Putamen (tissue), 1 donor: Measurements from ENCODE around the gene MTOR.
"Not testable (repeated sequence)": the region's sequence is repeated elsewhere in the genome, so short reads cannot be mapped to it uniquely, and the experiment has no call there.

Experiments used
- DNase-seq: peaks from one replicate; pipeline ENCODE4 v3.0.0-alpha.2; 2016; ENCODE audit warnings: low spot score

Gene MTOR

GRCh38 chr1:11262171-11263049, at the start of gene MTOR:
TSS of gene MTOR (minus strand) at chr1:11262551. CDS start at chr1:11259409, 3,142 bp downstream.
- peak; percentile 100 for DNase-seq

- no peak for DNase-seq
Measured at GRCh38 chr1:11309385-11309784, 47.0 kb upstream of the MTOR start.

- no peak for DNase-seq
Measured at GRCh38 chr1:11308699-11309224, 46.4 kb upstream of the MTOR start.

GRCh38 chr1:11307852-11308251, 45.5 kb upstream of the MTOR start:
- DNase-seq, result no peak

- not testable (repeated sequence) for DNase-seq
Measured at GRCh38 chr1:11305516-11305915, 43.2 kb upstream of the MTOR start.

- DNase-seq, result no peak
Measured at GRCh38 chr1:11302366-11302765, 40.0 kb upstream of the MTOR start.

GRCh38 chr1:11301601-11302000, 39.2 kb upstream of the MTOR start:
- peak; percentile 77 for DNase-seq

- DNase-seq, result no peak
Measured at GRCh38 chr1:11299225-11299574, 36.8 kb upstream of the MTOR start.

GRCh38 chr1:11298390-11299224, 36.3 kb upstream of the MTOR start:
- DNase-seq, result no peak

GRCh38 chr1:11297774-11298173, 35.4 kb upstream of the MTOR start:
- not testable (repeated sequence) for DNase-seq

- DNase-seq, result no peak
Measured at GRCh38 chr1:11295905-11296304, 33.6 kb upstream of the MTOR start.

GRCh38 chr1:11294951-11295350, 32.6 kb upstream of the MTOR start:
- no peak for DNase-seq

- DNase-seq, result no peak
Measured at GRCh38 chr1:11293856-11294255, 31.5 kb upstream of the MTOR start.

GRCh38 chr1:11291049-11291448, 28.7 kb upstream of the MTOR start:
- no peak for DNase-seq

GRCh38 chr1:11289064-11289463, 26.7 kb upstream of the MTOR start:
- DNase-seq, result no peak

GRCh38 chr1:11286735-11287410, 24.5 kb upstream of the MTOR start:
- no peak for DNase-seq

- peak; percentile 45 for DNase-seq
Measured at GRCh38 chr1:11285883-11286734, 23.8 kb upstream of the MTOR start.

- DNase-seq, result no peak
Measured at GRCh38 chr1:11284784-11285183, 22.4 kb upstream of the MTOR start.

GRCh38 chr1:11283151-11283550, 20.8 kb upstream of the MTOR start:
- no peak for DNase-seq

- DNase-seq, result peak; percentile 62
Measured at GRCh38 chr1:11281518-11282331, 19.4 kb upstream of the MTOR start.
